Adrenal gland (tissue), 12 donors: Measurements from ENCODE around the gene FGF22. TPM values are rescaled to one million over a fixed set of nuclear protein-coding genes. Genes with fewer than 3 reads are reported as not detected.

Source experiments
- DNase-seq, 7 donors: peaks; one replicate each; pipeline ENCODE4 v3.0.0-alpha.2; 2019 to 2020
- H3K27ac ChIP-seq, 5 donors: fragments of 200-600 bp; sonication (generic) in 4 of 5; 1 replicate in 3 of 5; 2 replicates in 2 of 5; pipeline versions ENCODE4 v1.5.1 to v1.8.0; 2016 to 2020; ENCODE audit warnings: mild to moderate bottlenecking in 1 of 5
- H3K27me3 ChIP-seq: fragments of 200-600 bp; 2 replicates; pipeline ENCODE4 v1.8.0; 2021
- H3K36me3 ChIP-seq, 2 donors: fragments of 200-600 bp; replicated peaks in 1 of 2; 1 replicate in 1 of 2; 2 replicates in 1 of 2; pipeline versions ENCODE4 v1.5.1 to v1.8.0; 2018 to 2022
- H3K4me1 ChIP-seq, 2 donors: fragments of 200-600 bp; replicated peaks in 1 of 2; 1 replicate in 1 of 2; 2 replicates in 1 of 2; pipeline versions ENCODE4 v1.5.1 to v1.8.0; 2018 to 2021
- H3K4me3 ChIP-seq, 4 donors: fragments of 200-600 bp; sonication (generic) in 3 of 4; one replicate each; pipeline ENCODE4 v1.5.1; 2016 to 2018
- H3K9me3 ChIP-seq, 3 donors: fragments of 200-600 bp; sonication (generic) in 1 of 3; replicated peaks in 1 of 3; 1 replicate in 2 of 3; 2 replicates in 1 of 3; pipeline versions ENCODE4 v1.5.1 to v1.8.0; 2016 to 2021
- CTCF ChIP-seq, 6 experiments: fragments of 450-650 bp in 4 of 6; fragments of 200-600 bp in 2 of 6; sonication (generic) in 1 of 6; IDR thresholded peaks; 1 replicate in 5 of 6; 2 replicates in 1 of 6; pipeline versions ENCODE4 v1.5.1 to v1.8.0; 2016 to 2021; ENCODE audit warnings: antibody characterized with exemption in 6 of 6, mild to moderate bottlenecking in 2 of 6, moderate library complexity in 1 of 6
- POLR2A ChIP-seq, 2 donors: fragments of 450-650 bp; IDR thresholded peaks; one replicate each; pipeline ENCODE4 v1.6.1; 2017; ENCODE audit warnings: antibody characterized with exemption in 2 of 2, mild to moderate bottlenecking in 2 of 2, moderate library complexity in 1 of 2
- WGBS, 4 donors: extraction: QIAGEN DNeasy Blood & Tissue Kit in 2 of 4; methylation state at CpG; one replicate each; pipeline versions ENCODE4 v1.1.5 to v1.1.7; 2013 to 2017; 5-methylcytosine and 5-hydroxymethylcytosine counted together
- intact Hi-C, 2 donors: fragments of 100-400 bp; cut with DNase I; formaldehyde crosslinking; loops; one replicate each; pipeline versions ENCODE4 v1.14.1 to v1.15.0; 2022 to 2023
- polyA plus RNA-seq, 3 donors: library from polyadenylated mRNA; stranded (reverse); fragments of 200-250 nt in 2 of 3; fragments of 350-450 nt in 1 of 3; fragmentation: Illumina TruSeq in 1 of 3; extraction: RNeasy Lipid Tissue Mini Kit (QIAGEN cat#74804) in 1 of 3; gene quantifications; one replicate each; pipeline ENCODE4 v1.2.3, GENCODE V29; 2013 to 2014
- total RNA-seq, 9 donors: library from RNA; depleted of rRNA in 4 of 9; stranded (reverse); fragments of >200 nt in 4 of 9; fragments of 120-200 nt in 1 of 9; fragmentation: NEBNext Ultra II Directional in 1 of 9; extraction: Animal tissue kit (Norgen Biotek cat#: 25700) in 1 of 9; gene quantifications; one replicate each; pipeline versions ENCODE4 v1.1.0 to v1.2.4, GENCODE V29; 2013 to 2023
- donor health status: healthy with polysubstance abuse.
- donor health status: Bipolar disorder and iron deficiency.
- donor health status: DM: yes; HTN: yes; CAD: no.
- donor health status: DM: no; HTN: no; CAD: no.
- donor health status: DM: no; HTN: no; CAD: no.
- donor health status: DM: yes; HTN: yes; CAD: no.

Gene FGF22
- total and polyA plus RNA-seq, 12 donors = 0.14 to 1.2 (median 0.31) TPM; not detected in 6

- 49 to 68% (median 63%) methylated on average over 9 to 54 of the region's 54 CpGs for WGBS, 4 donors
- intact Hi-C loops = no loop called here
- Histone ChIP-seq H3K27me3 (no peaks in the 10 kb centered on the region), H3K4me3 (peak overlapping the region in 1 of 4 donors; percentile 89), H3K27ac (peak overlapping the region; percentile 66 to 99 (median 97)), H3K36me3 (no peaks in the 10 kb centered on the region), H3K4me1 (peaks cover 23 to 27% of the 10 kb centered on the region in 2 donors), H3K9me3 (no peaks in the 10 kb centered on the region)
- TF ChIP-seq POLR2A (IDR thresholded peaks at IDR 0.05) (peak in 1 of 2 donors; percentile 10), CTCF (IDR thresholded peaks at IDR 0.05) (no peak)
- DNase-seq = peak in 1 of 7 donors; percentile 94
These were observed 41.6 kb downstream of the FGF22 start for GRCh38 chr19:681029-682019.

GRCh38 chr19:682678-683320, 43.1 kb downstream of the FGF22 start:
- intact Hi-C loops = no loop called here
- 86 to 95% (median 89%) methylated on average over 15 to 25 of the region's 25 CpGs for WGBS, 4 donors
- Histone ChIP-seq H3K27ac (no peak overlapping the region), H3K9me3 (no peaks in the 10 kb centered on the region), H3K4me1 (peaks cover 9 to 16% of the 10 kb centered on the region in 2 donors), H3K27me3 (no peaks in the 10 kb centered on the region), H3K36me3 (no peaks in the 10 kb centered on the region), H3K4me3 (no peak overlapping the region)
- no peak for TF ChIP-seq CTCF (IDR thresholded peaks at IDR 0.05)
- no peak for TF ChIP-seq POLR2A (IDR thresholded peaks at IDR 0.05)
- DNase-seq = peak in 3 of 7 donors; percentile 31 to 47 (median 42)

GRCh38 chr19:685454-685931, 45.8 kb downstream of the FGF22 start:
- no peaks in the 10 kb centered on the region for H3K36me3 ChIP-seq
- no peak overlapping the region for H3K27ac ChIP-seq
- no peaks in the 10 kb centered on the region for H3K9me3 ChIP-seq
- no peak overlapping the region for H3K4me3 ChIP-seq
- TF ChIP-seq POLR2A (IDR thresholded peaks at IDR 0.05) = no peak
- no peak for TF ChIP-seq CTCF (IDR thresholded peaks at IDR 0.05)
- 82 to 88% (median 85%) methylated on average over 8 to 31 of the region's 31 CpGs for WGBS, 4 donors
- no peaks in the 10 kb centered on the region for H3K27me3 ChIP-seq
- intact Hi-C loops = no loop called here
- no peaks in the 10 kb centered on the region for H3K4me1 ChIP-seq
- no peak for DNase-seq
